Muscle layer of colon (tissue), 2 donors: ENCODE results near the gene DRD3.

Experiments used
- H3K27ac ChIP-seq: one replicate; pipeline ENCODE4 v1.7.0; 2013; ENCODE audit warnings: low read depth, mild to moderate bottlenecking, low read length, moderate library complexity
- H3K27me3 ChIP-seq, 2 donors: one replicate each; pipeline ENCODE4 v1.7.0; 2013; ENCODE audit warnings: low read length in 2 of 2, mild to moderate bottlenecking in 2 of 2; ENCODE audit not compliant: insufficient read depth in 2 of 2, control insufficient read depth in 1 of 2
- H3K36me3 ChIP-seq: one replicate; pipeline ENCODE4 v1.7.0; 2013; ENCODE audit warnings: mild to moderate bottlenecking, low read length; ENCODE audit not compliant: insufficient read depth
- H3K4me1 ChIP-seq: one replicate; pipeline ENCODE4 v1.7.0; 2013; ENCODE audit warnings: mild to moderate bottlenecking, low read length; ENCODE audit not compliant: insufficient read depth
- H3K4me3 ChIP-seq, 2 donors: one replicate each; pipeline ENCODE4 v1.7.0; 2013; ENCODE audit warnings: low read length in 2 of 2, low read depth in 1 of 2, mild to moderate bottlenecking in 1 of 2, moderate library complexity in 1 of 2
- H3K9ac ChIP-seq: one replicate; pipeline ENCODE4 v1.7.0; 2013; ENCODE audit warnings: low read length
- H3K9me3 ChIP-seq: one replicate; pipeline ENCODE4 v1.7.0; 2013; ENCODE audit warnings: mild to moderate bottlenecking, low read length
- donor health status: abdominal sarcoma.
- donor health status: Adenocarcinoma of cecum.

DRD3 gene

GRCh38 chr3:114214542-114215341 lies 35.9 kb upstream of the DRD3 start:
- Histone ChIP-seq H3K4me3 (no peak overlapping the region), H3K36me3 (no peaks in the 10 kb centered on the region), H3K27ac (no peak overlapping the region), H3K4me1 (no peaks in the 10 kb centered on the region), H3K9me3 (no peaks in the 10 kb centered on the region), H3K9ac (no peak overlapping the region), H3K27me3 (no peaks in the 10 kb centered on the region)

- no peaks in the 10 kb centered on the region for H3K4me1 ChIP-seq
- no peak overlapping the region for H3K9ac ChIP-seq
- H3K4me3 ChIP-seq = no peak overlapping the region
- no peaks in the 10 kb centered on the region for H3K36me3 ChIP-seq
- no peaks in the 10 kb centered on the region for H3K27me3 ChIP-seq
- no peaks in the 10 kb centered on the region for H3K9me3 ChIP-seq
- no peak overlapping the region for H3K27ac ChIP-seq
Observed at GRCh38 chr3:114213627-114214541, 35.0 kb upstream of the DRD3 start.

- Histone ChIP-seq H3K27me3 (no peaks in the 10 kb centered on the region), H3K27ac (no peak overlapping the region), H3K9ac (no peak overlapping the region), H3K36me3 (no peaks in the 10 kb centered on the region), H3K9me3 (no peaks in the 10 kb centered on the region), H3K4me1 (no peaks in the 10 kb centered on the region), H3K4me3 (no peak overlapping the region)
Observed at GRCh38 chr3:114213292-114213626, 34.4 kb upstream of the DRD3 start.

- Histone ChIP-seq H3K36me3 (no peaks in the 10 kb centered on the region), H3K27ac (no peak overlapping the region), H3K9ac (no peak overlapping the region), H3K4me3 (no peak overlapping the region), H3K4me1 (no peaks in the 10 kb centered on the region), H3K9me3 (no peaks in the 10 kb centered on the region), H3K27me3 (no peaks in the 10 kb centered on the region)
Observed at GRCh38 chr3:114212646-114213045, 33.8 kb upstream of the DRD3 start.

- no peaks in the 10 kb centered on the region for H3K36me3 ChIP-seq
- H3K9ac ChIP-seq = no peak overlapping the region
- no peaks in the 10 kb centered on the region for H3K27me3 ChIP-seq
- H3K9me3 ChIP-seq = no peaks in the 10 kb centered on the region
- H3K27ac ChIP-seq = no peak overlapping the region
- no peak overlapping the region for H3K4me3 ChIP-seq
- no peaks in the 10 kb centered on the region for H3K4me1 ChIP-seq
Observed at GRCh38 chr3:114207768-114208167, 28.9 kb upstream of the DRD3 start.

GRCh38 chr3:114206342-114206741 lies 27.5 kb upstream of the DRD3 start:
- H3K27ac ChIP-seq = no peak overlapping the region
- H3K4me3 ChIP-seq = no peak overlapping the region
- no peaks in the 10 kb centered on the region for H3K27me3 ChIP-seq
- no peaks in the 10 kb centered on the region for H3K36me3 ChIP-seq
- no peaks in the 10 kb centered on the region for H3K4me1 ChIP-seq
- no peaks in the 10 kb centered on the region for H3K9me3 ChIP-seq
- no peak overlapping the region for H3K9ac ChIP-seq

GRCh38 chr3:114205541-114205940 lies 26.7 kb upstream of the DRD3 start:
- no peaks in the 10 kb centered on the region for H3K27me3 ChIP-seq
- no peaks in the 10 kb centered on the region for H3K36me3 ChIP-seq
- H3K4me1 ChIP-seq = no peaks in the 10 kb centered on the region
- H3K4me3 ChIP-seq = no peak overlapping the region
- H3K9me3 ChIP-seq = no peaks in the 10 kb centered on the region
- H3K9ac ChIP-seq = no peak overlapping the region
- H3K27ac ChIP-seq = no peak overlapping the region

- Histone ChIP-seq H3K9ac (no peak overlapping the region), H3K27me3 (no peaks in the 10 kb centered on the region), H3K36me3 (no peaks in the 10 kb centered on the region), H3K4me3 (no peak overlapping the region), H3K9me3 (no peaks in the 10 kb centered on the region), H3K27ac (no peak overlapping the region), H3K4me1 (no peaks in the 10 kb centered on the region)
Observed at GRCh38 chr3:114194750-114195149, 15.9 kb upstream of the DRD3 start.

GRCh38 chr3:114192136-114192535 lies 13.3 kb upstream of the DRD3 start:
- H3K27ac ChIP-seq = no peak overlapping the region
- no peak overlapping the region for H3K4me3 ChIP-seq
- H3K9me3 ChIP-seq = no peaks in the 10 kb centered on the region
- no peaks in the 10 kb centered on the region for H3K4me1 ChIP-seq
- H3K9ac ChIP-seq = no peak overlapping the region
- H3K27me3 ChIP-seq = no peaks in the 10 kb centered on the region
- H3K36me3 ChIP-seq = no peaks in the 10 kb centered on the region

- H3K9me3 ChIP-seq = no peaks in the 10 kb centered on the region
- H3K4me1 ChIP-seq = no peaks in the 10 kb centered on the region
- H3K9ac ChIP-seq = no peak overlapping the region
- no peak overlapping the region for H3K27ac ChIP-seq
- H3K36me3 ChIP-seq = no peaks in the 10 kb centered on the region
- H3K4me3 ChIP-seq = no peak overlapping the region
- H3K27me3 ChIP-seq = no peaks in the 10 kb centered on the region
Observed at GRCh38 chr3:114186501-114186900, 7.6 kb upstream of the DRD3 start.

GRCh38 chr3:114179575-114179974 lies 723 bp upstream of the DRD3 start:
- Histone ChIP-seq H3K9me3 (no peaks in the 10 kb centered on the region), H3K27ac (no peak overlapping the region), H3K4me3 (no peak overlapping the region), H3K9ac (no peak overlapping the region), H3K36me3 (no peaks in the 10 kb centered on the region), H3K4me1 (no peaks in the 10 kb centered on the region), H3K27me3 (no peaks in the 10 kb centered on the region)
